Occipital lobe (tissue), 2 donors: ENCODE results near the gene WHRN. TPM values are rescaled to one million over a fixed set of nuclear protein-coding genes. Genes with fewer than 3 reads are reported as not detected.

Experiments used
- DNase-seq: peaks from one replicate; lab custom pipeline; 2025; lab: John Stamatoyannopoulos, UW
- total RNA-seq: library from RNA; depleted of rRNA; stranded (reverse); fragments of >200 nt; gene quantifications from one replicate; pipeline ENCODE4 v1.2.3, GENCODE V29; 2014

The WHRN gene
- total RNA-seq, 1 donor from 2014 or later, result 0.94 TPM

DNA sequence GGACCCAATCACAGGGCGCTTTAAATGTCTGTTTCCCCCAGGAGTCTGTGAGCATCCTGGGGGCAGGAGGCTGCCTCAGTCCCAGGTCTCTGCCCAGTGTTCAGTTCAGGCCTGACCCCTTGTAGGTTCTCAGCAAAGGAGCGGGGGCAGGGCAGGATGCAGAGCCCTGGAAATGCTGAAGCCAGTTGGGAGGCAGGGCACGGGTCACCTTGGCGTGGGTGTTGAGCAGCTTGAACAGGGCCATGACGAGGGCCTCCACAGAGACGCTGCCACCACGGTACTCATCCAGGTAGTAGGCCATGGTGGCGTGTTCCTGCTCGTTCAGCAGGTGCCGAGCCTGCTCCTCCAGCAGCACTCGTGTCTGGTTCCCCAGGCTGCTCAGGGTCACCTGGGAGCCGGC is 81.1 kb downstream of the WHRN start:
- DNase-seq, result no peak

- DNase-seq, result no peak
These were observed 82.1 kb downstream of the WHRN start for GRCh38 chr9:114423181-114423580.

GRCh38 chr9:114421147-114421546 is 84.1 kb downstream of the WHRN start:
- no peak for DNase-seq

GRCh38 chr9:114419796-114420195 is 85.5 kb downstream of the WHRN start:
- DNase-seq, result no peak

DNA sequence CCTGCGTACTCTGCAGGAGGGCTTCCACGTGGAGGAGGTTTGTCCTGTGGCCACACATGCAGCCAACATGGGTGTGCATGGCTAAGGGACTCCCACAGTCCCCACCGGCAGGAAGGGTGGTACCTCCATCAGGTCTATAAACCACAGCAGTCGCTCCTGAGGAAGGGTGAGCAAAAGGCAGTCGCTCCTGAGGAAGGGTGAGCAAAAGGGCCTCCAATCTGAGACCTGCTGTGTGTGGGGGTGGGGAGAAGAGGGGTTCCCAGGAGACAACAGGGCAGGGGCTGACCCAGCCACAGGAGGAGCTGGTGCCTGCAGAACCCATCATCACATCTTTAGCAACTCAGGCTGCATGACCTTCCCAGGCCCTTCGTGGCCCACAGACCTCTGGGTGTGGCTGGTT is 87.2 kb downstream of the WHRN start:
- no peak for DNase-seq

DNA sequence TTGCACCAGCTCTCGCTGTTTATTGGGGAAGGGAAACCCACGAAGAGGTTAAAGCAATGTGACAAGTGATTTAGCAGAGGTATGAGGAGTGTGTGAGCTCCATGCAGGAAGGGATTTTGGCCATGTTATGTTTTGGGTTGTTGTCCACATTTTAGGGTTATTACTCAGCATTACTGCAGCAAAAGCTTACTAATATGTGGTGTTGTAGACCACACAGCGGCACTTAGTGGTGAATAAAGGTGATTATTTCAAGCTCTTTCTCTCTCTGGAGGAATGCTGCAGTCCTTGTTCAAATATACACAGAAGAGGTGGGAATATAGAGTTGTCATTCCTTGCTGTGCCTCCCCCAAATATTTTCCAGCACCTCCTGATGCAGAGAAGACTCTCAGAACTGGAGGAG is 87.8 kb downstream of the WHRN start:
- no peak for DNase-seq

GRCh38 chr9:114416906-114417305 is 88.4 kb downstream of the WHRN start:
- no peak for DNase-seq

DNA sequence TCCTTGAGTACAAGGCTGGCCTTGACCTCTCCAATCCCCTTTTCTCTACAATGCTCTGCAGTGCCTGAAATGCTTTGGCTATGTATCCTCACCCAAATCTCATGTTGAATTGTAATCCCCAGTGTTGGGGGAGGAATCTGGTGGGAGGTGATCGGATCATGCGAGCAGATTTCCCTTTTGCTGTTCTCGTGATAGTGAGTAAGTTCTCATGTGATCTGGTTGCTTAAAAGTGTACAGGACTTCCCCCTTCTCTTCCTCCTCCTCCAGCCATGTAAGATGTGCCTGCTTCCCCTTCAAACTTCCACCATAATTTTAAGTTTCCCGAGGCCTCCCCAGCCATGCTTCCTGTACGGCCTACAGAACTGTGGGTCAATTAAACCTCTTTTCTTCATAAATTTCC is 89.0 kb downstream of the WHRN start:
- DNase-seq, result no peak

- DNase-seq, result no peak
These were observed 90.9 kb downstream of the WHRN start for GRCh38 chr9:114414346-114414745.

DNA sequence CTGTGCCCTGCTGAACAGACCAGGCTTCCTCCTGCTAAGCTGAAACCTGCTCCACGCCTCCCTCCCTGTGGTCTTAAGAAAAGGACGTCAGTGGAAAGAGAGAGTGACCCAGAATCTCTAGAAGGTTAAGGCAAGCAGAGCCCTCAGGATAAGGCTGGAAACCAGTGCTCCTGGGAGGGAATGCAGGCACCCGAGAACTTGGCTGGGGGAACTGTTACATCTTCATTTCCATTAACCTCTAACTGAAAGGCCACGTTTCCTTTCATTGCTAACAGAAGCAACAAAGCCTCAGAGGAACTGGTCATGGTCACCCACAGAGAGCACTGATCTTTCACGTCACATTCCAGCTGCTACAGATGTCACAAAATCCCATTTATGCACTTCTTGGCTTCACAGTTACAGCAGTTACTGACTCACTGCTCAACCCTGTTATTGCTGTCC is 91.4 kb downstream of the WHRN start:
- DNase-seq, result no peak

GRCh38 chr9:114412048-114412683 is 93.1 kb downstream of the WHRN start:
- no peak for DNase-seq

DNA sequence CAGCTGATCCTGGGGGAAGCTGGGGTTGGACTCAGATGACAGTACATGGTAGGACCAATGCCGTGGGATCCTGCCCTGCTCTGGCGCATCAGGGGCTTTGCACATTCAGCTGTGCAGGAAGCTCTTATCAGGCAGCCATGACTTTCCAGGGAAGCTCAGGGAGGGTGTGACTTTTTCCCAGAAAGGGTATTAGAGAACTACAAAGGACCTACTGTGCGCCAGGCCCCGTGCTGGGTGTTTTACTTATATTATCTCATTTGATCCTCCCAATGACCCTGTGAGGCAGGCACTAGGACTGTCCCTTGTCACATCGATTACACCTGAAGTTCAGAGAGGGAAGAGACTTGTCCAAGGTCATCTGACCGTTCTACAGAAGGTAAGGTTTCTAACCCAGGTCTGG is 93.8 kb downstream of the WHRN start:
- no peak for DNase-seq

DNA sequence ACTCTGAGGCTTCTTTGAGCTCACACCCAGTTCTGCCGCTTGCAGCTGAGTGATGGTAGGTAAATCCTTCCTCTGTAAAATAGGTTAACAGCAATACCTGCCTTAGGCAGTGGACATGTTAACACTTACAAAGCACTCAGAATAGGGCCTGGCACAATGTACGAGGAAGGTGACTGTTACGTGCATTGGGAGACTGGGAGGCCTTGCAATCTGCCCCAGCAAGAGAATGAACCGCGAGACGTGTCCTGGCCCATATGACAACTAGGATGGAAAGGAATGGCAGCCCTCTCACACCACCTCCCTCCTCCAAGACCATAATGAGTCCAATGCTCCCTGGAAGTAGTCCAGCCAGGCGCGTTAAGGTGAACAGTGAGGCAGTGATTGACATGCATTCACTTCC is 94.4 kb downstream of the WHRN start:
- DNase-seq, result no peak

- no peak for DNase-seq
These were observed 95.4 kb downstream of the WHRN start for GRCh38 chr9:114409842-114410241.

DNA sequence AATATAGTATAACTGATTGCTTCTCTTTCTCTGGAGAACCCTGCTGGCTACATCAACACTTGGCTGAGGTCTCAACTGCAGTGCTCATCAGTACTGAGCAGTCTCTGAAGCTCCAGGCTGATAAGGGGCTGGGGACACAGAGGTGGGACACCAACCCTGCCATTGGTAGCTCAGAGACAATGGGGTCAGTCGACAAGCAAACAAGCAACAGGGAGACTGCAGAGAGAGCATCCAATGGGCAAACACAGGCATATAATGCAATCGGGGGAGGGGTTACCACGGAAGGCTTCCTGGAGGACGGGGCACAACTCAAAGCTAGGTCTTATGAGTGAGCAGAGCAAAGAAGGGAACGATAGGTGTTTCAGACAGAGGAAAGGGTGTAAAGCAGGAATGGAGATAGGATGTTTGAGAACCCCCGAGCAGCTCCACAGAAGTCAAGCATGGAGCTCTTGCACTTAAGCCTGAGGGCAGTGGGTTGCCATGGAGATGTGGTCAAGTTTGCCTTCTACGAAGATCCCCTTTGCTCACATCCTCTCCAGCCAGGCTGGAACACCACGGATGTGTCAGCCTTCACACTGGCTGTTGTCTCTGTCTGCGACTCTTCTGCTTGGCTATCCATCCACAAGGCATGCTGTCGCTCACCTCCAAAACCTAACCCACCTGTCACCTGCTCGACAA is 96.0 kb downstream of the WHRN start:
- no peak for DNase-seq

DNA sequence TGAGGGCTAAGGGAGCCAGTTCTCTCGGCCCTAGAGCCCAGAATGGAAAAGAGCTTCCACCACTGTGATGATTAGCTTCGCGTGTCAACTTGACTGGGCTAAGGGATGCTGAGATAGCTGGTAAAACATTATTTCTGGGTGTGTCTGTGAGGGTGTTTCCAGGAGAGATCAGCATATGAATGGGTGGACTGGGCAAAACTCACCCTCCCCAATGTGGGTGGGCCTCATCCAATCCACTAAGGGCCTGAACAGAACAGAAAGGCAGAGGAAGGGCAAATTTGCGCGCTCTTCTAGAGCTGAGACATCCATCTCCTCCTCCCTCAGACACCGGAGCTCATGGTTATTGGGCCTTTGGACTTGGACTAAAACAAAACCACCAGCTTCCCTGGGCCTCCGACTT is 96.6 kb downstream of the WHRN start:
- DNase-seq, result no peak

DNA sequence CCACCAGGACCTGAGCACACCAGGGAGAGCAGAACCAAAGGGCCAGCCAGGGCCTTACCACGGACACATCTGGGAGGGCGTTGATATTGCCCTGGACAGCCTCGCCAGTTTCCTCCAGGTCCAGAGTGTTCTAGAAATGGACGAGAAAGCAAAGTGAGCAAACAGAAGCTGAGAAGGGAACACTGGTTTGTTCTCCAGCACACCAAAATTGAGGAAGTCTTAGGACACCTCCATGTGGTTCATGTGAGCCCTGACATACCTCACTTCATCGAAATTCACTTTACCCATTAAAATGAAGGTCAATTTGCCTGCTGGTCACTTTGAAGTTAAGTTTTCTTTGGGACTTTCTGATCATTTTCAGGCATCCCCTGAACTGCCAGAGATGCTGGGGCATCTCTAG is 97.4 kb downstream of the WHRN start:
- no peak for DNase-seq

GRCh38 chr9:114406441-114406840 is 98.8 kb downstream of the WHRN start:
- DNase-seq, result no peak

DNA sequence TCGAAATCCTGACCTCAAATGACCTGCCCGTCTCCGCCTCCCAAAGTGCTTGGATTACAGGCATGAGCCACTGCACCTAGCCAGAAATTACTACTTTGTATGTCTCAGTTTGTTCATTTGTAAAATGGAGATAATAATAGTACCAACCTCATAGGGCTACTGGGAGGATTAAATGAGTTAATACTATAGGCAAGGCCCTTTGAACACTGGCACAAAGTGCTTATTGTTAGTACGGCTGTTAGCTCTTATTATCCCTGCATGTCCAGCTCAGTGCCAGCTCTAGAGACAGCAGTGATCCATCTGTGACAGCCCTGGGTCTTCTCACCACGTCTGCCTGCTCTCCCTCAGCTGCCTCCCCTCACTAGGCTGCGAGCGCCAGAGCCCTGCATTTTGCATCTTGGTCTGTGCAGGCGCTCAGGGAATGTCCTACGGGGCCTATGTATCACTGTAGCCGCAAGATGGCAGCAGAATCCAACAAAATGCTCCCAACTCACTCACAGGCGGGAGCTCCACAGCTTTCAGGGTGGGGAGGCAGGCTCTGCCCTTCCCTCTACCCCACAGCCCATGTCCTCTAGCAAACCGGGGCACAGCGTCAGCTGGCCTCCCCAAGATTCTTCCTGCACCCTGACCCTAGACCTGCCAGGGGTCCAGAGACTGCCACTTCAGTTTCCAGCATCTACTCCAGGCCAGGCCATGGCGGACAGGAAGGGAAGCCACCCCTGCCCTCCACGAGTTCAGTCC is 99.8 kb downstream of the WHRN start:
- DNase-seq, result peak; percentile 74

GRCh38 chr9:114404531-114404930 is 100.7 kb downstream of the WHRN start:
- no peak for DNase-seq

DNA sequence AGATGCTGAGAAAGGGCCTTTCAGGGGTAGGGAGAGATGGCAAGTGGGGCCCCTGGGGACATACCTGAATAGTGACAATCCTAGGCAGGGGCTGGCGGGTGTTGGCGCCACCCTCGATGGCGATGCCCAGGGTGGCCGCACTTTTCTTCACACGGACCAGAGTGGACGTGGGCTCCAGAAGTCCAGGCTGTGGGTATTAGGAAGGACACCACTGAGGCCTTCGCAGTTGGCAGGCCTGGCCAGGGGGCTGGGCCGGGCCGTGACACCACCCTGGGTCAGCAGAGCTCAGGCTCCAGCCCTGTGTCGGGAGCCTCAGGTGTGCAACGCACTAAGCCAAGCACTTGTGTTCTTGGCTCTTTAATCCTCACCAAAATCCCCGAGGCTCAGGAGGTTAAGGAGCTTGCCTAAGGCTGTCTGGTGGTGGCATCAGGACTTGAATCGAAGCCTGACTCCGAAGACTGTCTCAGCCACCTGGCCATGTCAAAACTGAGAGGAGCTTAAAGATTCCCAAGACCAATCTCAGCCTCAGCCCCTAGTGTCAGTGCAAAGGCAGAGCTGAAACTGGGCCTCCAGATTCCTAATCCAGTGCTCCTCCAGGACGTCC is 102.0 kb downstream of the WHRN start:
- DNase-seq, result no peak

DNA sequence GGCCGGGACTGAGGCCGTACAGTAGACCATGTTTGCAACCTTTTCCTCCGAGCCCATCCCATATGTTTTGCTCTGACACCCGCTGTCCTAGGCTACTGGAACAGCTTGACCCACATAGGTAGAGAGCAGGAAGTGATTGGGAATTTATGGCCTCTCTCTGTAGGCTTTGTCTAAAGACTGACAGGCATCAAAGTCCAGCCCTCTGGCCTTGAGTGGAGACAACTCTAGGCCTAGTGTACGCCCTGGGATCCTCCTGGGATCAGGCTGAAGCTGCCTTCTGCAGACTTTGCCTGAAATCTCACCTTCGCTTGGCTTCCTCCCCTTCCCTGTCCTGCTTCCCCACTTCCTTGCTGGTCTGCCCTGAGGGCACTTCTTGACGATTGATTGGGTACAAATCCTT is 103.9 kb downstream of the WHRN start:
- DNase-seq, result no peak
